ENCODE measurements around the gene BST2.
A peak's percentile ranks its signal among the peaks of the same experiment; 100 is the strongest.

- TF ChIP-seq GATA2 (IDR thresholded peaks at IDR 0.05; ENCODE audit: low read depth, low read length) (peak; percentile 20; the same call in 1 of the 2 replicates), GATA3 (IDR thresholded peaks at IDR 0.05; ENCODE audit: low read depth, low read length) (no peak)
Observed at GRCh38 chr19:17390665-17391370, 14.6 kb downstream of the BST2 start.
